Glomerular endothelial cell (primary cell): ENCODE data around the gene CEP83. TPM values are rescaled to one million over a fixed set of nuclear protein-coding genes. Genes with fewer than 3 reads are reported as not detected.
"Not testable (repeated sequence)": the region's sequence is repeated elsewhere in the genome, so short reads cannot be mapped to it uniquely, and the experiment has no call there.

Source experiments
- DNase-seq: peaks from one replicate; pipeline ENCODE4 v3.0.0-alpha.2; 2011; ENCODE audit warnings: low read depth, low spot score; ENCODE audit errors: extremely low read depth
- total RNA-seq: library from RNA; depleted of rRNA; stranded (reverse); fragments of >200 nt; gene quantifications from 2 replicates; pipeline ENCODE4 v1.2.3, GENCODE V29; 2015

Gene CEP83, protein sequence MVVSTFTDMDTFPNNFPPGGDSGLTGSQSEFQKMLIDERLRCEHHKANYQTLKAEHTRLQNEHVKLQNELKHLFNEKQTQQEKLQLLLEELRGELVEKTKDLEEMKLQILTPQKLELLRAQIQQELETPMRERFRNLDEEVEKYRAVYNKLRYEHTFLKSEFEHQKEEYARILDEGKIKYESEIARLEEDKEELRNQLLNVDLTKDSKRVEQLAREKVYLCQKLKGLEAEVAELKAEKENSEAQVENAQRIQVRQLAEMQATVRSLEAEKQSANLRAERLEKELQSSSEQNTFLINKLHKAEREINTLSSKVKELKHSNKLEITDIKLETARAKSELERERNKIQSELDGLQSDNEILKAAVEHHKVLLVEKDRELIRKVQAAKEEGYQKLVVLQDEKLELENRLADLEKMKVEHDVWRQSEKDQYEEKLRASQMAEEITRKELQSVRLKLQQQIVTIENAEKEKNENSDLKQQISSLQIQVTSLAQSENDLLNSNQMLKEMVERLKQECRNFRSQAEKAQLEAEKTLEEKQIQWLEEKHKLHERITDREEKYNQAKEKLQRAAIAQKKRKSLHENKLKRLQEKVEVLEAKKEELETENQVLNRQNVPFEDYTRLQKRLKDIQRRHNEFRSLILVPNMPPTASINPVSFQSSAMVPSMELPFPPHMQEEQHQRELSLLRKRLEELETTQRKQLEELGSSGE
- total RNA-seq = 3.7 and 13.0 TPM in 2 replicates

DNA sequence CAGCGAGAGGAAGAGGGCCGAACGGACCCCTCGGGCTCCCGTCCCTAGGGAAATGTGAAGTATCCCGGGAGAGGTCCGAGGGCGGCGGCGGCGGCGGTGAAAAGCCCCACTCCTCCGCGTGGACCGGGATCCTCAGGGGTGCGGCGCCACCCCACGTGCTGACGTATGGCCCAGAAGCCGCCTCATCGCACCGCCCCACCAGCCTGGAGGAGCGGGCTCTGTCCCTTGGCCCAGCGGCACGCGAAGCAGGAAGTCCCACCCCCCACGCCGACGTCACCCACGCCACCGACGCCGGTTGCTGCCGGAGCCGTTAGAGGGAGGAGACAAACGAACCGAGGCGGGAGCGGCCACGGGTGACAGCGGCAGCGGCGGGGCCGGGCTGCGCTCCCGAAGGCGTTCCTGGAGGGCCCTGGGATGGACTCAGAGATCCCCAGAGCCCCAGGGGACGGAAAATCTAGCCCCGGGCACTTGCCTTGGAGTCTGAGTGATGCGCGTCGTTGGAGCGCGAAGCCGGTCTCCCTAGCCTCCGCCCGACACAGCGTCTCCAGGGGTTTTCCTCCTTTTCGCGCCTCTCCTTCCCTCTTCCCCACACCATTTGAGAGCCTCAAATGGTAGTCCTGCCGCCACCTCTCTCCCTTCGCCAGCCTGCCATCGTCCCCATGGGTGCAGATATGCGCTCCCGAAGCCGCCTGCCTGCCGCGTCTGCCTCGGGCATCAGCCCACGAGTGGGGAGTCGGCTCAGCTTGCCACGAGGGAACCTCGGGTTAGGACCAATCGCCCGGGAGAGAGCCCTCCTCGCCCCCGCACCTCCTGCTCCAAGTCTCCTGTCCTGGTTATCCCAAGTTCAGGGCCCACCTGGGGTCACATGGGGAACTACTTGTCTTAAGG, at the start of gene CEP83:
TSS of gene CEP83 (minus strand) at position 140 of the 888 bp plus-strand sequence. CDS start 47,377 bp downstream, outside the sequence.
- peak; percentile 20 for DNase-seq

DNA sequence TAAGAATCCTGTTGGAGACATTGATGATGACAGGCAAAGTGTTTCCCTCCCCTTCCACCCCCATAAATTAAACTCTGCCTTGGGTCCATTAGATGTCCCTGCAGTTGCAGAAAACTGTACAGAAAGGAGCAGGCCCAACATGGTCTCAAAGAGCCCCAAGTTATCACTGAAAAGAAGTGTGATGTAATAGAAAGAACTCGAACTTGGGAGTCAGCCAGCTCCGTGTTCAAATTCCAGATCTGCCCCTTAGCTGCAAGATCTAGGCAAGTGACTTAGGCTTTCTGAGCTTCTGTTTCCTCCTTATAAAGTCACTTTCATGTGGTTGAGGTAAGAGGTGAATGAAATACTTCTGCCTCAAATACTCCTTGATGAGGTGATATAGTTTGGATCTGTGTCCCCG, 49.6 kb upstream of the CEP83 start:
- DNase-seq = no peak

DNA sequence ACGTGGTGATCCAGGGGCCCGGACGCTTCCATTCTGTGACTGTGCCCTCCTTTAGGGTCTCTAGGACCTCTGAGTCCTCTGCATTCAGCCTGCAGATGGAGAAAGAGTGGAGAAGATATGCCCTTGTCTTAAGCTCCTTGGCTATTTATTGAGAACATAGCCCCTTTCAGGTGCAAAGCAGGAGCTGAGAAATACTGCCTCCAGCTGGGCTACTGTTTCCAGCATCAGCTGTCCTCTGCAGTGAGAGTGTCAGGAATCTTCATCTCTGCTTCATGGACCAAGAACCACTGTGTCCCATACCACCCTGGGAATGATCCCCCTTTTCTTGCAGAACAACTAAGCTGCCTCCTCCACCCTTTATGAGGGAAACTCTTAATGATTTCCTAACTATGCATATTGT, 47.8 kb upstream of the CEP83 start:
- no peak for DNase-seq

DNA sequence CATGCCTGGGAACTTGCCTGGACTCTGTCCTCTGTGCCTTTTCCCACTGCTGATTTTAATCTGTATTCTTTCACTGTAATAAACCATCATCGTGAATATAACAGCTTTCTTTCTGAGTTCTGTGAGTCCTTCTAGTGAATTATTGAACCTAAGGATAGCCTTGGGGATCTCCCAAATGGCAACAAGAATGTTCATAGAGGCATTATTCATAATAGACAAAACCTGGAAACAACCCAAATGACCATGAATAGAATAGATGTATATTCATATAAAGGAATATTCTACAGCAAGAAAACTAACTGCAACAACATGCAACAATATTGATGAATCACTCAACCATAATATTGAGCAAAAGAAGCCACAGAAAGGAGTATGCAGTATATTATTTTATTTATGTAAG, 44.7 kb upstream of the CEP83 start:
- DNase-seq = no peak

DNA sequence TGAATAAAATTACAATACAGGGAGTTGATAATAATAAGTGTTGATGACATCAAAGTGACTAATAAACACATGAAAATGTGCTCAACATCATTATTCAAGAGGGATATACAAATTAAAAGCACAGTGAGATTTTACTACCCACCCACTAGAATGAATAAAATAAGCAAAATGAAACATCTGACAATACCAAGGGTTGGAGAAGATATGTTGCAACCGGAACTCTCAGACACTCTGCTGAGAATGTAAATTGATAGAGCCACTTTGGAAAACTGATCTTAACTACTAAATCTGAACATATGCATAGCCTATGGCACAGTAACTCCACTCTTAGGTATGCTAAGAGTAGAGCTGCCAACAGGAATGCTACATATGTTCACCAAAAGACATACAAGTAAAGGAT, 44.0 kb upstream of the CEP83 start:
- no peak for DNase-seq

DNA sequence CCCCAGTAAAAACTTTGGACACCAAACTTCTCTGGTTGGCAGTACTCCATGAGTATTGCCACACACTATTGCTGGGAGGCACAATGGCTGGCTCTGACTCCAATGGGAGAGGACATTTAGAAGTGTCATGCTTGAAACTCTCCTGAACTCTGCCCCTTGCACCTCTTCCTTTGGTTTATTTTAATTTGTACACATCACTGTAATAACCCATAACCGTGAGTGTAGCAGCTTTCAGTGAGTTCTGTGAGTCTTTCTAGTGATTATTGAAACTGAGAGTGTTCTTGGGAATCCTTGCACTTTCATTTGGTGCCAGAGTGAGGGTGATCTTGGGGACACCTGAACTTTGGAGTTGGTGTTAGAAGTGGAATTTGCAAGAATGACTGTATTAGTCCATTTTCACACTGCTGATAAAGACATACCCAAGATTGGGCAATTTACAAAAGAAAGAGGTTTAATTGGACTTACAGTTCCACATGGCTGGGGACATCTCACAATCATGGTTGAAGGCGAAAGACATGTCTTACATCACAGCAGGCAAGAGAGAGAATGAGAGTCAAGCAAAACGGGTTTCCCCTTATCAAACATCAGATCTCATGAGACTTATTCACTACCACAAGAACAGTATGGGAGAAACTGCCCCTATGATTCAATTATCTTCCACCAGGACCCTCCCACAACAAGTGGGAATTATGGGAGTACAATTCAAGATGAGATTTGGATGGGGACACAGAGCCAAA, 41.3 kb upstream of the CEP83 start:
- DNase-seq = no peak

DNA sequence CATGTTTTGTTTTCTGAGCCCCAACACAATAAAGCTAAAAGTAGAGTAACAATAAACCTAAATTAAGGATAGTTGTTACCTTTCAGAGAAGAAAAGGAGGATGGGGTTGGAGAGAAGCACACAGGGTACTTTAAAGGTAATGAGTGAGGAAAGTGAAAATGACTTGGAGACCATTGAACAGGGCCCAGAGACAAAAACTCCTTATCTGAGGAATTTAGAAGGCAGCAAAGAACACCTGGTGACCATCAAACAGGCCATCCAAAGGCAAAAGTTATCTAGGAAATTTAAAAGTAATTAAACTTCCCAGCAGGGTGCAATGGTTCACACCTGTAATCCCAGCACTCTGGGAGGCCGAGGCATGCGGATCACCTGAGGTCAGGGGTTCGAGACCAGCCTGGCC, 39.0 kb upstream of the CEP83 start:
- DNase-seq = no peak

DNA sequence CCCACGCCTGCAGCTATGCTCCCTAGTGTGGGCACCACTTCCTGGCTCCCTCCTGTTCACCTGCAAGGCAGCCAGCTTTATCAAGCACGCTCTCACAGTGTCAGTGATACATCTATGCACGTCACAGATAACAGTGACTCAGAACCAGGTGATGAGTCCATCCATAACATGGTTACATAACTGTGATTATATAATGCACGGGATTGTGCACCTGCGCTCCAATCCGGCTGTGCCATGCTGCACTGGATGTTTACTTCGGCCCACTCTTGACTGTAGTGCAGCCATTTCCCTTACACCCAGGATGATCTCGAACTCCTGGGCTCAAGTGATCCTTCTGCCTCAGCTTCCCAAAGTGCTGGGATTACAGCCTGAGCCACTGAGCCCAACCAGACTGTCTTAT, 38.4 kb upstream of the CEP83 start:
- DNase-seq = no peak

DNA sequence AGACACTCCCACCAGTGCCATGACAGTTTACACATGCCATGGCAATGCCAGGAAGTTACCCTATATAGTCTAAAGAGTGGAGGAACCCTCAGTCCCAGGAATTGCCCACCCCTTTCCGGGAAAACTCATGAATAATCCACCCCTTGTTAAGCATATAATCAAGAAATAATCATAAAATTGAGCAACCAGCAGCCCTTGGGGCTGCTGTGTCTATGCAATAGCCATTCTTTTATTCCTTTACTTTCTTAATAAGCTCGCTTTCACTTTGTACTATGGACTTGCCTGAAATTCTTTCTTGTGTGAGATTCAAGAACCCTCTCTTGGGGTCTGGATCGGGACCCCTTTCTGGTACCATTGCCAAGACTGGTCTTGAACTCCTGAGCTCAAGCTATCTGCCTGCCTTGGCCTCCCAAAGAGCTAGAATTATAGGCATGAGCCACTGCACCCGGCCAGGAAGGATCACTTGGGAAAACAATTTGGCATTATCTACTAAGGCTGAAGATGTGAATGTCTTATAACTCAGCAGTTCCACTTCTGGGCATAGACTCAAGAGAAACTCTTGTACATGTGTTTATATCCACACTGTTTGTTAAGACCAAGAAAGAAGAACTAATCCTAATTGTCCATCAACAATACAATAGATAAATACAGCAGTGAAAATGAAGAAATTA, 35.9 kb upstream of the CEP83 start:
- DNase-seq = no peak

DNA sequence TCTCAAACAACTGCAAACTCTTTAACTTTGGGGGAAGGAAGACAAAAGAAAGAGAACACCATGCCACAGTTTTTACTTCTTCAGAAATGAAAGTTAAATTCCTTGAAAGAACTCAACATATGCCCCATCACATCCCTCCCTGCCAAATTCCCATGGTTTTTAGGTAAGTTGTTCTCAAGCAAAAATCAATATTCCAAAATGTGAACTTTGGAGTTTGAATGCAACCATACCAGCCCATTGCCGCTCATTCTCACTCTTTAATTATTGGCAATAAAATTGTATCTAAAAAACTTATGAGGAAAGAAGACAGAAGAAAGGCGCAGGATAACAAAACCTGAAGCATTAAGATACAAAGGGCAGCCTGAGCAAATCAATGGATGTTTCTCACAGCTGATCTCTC, 31.8 kb upstream of the CEP83 start:
- no peak for DNase-seq

DNA sequence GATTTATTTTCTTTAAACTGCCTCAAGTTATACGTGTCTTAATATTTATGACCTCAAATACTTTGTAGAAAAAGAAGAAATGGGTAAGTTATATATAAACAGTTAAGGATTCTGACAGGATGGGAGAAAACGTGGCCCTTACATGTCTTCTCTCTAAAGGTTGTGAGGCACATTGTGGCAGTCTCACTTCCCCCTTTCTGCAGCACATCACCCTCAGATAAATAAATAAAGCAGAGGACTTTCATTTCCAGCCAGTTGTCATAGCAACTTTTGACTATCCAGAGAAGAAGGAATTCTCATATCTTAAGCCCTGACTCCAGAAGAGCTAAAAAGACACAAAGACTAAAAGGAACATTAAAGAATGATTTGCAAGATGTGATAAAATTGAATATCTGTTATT, 28.8 kb upstream of the CEP83 start:
- no peak for DNase-seq

DNA sequence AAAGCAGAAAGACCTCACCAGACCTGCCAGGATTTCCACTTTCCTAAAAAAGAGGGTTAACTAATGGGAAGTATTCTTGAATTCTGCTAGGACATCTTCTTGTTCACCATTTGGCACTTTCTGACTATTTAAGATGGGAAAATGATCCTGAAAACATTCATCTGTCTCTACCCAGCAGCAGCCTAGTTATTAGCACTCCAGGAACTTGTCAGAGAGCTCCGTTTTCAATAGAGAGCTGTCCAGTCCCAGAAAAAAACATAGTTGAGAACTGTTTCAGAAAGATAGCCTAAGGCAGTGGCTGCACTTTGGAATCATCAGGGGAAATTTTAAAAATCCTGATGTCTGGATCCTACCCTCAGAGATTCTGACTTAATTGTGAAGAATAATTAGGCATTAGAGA, 22.1 kb upstream of the CEP83 start:
- DNase-seq = no peak

DNA sequence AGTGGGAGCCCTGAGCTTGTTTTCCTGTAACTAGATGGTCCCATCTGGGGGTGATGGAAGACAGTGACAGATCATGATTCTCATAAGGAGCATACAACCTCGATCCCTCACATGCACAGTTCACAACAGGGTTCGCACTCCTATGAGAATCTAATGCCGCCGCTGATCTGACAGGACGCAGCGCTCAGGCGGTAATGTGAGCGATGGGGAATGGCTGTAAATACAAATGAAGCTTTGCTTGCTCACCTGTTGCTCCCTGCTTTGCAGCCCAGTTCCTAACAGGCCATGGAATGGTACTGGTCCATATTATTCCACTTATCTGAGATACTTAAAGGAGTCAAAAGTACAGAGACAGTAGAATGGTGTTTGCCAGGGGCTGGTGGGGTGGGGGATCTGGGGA, 9.9 kb upstream of the CEP83 start:
- no peak for DNase-seq

DNA sequence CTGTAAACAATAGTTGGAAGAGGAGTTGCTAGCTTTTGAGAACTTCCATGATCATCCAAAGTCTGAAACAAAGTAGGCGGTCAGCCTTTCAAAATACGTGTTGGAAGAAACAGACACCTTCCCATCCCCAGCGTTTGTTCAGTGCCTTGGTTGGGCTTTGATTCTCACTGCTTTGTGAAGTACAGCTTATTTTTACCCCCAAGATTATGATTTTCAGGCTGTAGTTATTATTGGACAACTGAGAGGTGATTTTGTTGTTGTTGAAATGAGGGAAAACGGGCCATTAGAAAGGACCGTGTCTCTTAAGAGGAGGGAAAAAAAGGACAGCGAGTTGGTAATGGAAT, 921 bp upstream of the CEP83 start:
- DNase-seq = no peak

DNA sequence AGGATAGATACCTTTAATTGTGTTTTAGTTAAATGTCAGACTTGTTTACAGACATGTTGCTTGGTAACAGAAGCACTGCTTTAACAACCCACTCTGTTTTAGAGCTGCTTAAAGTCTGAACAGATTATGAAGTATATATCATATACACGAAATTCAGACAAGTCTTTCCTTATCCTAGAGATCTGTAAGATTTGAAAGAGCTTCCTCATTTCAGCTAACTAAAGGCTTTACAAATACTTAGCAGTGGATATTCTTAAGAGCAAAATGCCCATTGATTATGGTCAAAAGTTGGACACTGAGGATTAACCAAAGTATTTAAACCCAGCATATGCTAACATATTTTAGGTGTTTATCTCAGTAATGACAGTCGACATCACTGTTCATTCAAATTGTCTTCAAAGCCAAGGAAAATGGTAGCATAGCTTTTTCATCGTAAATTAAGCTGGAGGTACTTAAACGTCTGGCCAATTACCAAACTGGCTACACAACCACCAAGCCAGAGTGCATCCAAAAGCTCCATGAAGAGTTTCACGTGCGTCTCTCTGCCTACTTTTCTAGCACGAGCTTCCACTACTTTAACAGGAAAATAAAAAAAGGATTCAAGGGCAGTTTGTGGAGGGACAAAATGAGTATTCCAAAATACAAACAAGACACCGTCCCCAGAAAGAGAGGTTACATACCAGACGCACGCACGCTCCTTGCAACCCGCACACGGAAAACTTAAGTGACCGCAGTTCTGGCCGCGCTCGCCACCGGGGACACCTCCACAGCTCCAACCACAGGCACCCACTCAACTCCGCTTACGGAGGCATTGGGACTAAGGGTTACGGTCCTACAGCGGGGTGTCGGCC, 565 bp downstream of the CEP83 start:
- no peak for DNase-seq

DNA sequence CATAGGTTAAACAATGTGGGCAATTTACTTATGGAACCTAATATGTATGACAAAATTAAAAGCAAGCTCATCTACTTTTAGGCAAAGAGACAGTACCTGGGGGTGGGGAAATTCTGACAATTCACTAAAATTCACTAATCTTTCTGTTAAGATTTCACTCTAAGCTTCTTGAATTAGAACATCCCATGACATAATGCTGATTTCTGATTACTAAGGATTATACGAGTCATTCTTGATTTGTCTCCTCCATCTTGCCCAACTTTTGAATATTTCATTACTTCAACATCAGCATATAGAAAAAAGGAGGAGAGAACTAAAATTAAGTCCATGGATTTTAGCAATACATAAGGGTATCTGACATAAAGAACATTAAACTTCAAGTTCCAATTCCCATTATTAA, 2.4 kb downstream of the CEP83 start:
- no peak for DNase-seq

DNA sequence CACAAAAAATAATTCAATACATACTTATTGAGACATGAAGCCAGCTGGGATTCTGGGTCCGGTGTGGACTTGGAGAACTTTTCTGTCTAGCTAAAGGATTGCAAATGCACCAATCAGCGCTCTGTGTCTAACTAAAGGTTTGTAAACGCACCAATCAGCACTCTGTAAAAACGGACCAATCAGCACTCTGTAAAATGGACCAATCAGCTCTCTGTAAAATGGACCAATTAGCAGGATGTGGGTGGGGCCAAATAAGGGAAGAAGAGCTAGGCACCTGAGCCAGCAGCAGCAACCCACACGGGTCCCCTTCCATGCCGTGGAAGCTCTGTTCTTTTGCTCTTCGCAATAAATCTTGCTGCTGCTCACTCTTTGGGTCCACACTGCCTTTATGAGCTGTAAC, 5.3 kb downstream of the CEP83 start:
- not testable (repeated sequence) for DNase-seq

DNA sequence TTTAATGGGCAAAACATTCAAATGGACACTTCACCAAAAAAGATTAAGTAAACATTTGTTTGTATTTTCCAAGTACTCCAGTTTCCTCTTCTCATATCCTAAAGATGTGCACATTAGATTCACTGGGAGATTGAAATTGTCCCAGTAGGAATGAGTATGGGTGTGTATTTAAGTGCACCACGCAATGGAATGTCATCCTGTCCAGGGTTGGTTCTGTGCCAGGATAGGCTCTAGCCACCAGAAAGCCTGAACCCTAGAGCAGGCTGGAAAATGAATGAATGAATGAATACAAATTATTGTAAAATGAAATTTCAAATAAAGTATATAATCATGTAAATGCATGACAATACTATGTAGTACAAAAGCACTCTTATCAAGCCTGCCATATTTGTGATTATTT, 14.0 kb downstream of the CEP83 start:
- DNase-seq = no peak

DNA sequence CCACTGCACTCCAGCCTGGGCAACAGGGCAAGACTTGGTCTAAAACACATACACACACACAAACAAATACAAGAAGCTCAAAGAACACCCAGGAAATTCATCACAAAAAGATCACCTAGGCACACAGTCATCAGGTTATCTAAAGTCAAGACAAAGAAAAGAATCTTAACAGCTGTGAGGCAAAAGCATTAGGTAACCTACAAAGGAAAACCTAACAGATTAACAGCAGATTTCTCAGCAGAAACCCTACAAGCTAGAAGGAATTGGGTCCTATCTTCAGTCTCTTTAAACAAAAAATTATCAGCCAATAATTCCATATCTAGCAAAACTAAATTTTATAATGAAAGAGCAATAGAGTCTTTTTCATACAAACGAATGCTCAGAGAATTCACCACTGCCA, 22.4 kb downstream of the CEP83 start:
- no peak for DNase-seq
